Smooth muscle cell (in vitro differentiated cells): ENCODE results near the gene PGAP3. TPM values are rescaled to one million over a fixed set of nuclear protein-coding genes. Genes with fewer than 3 reads are reported as not detected.

ENCODE experiments used
- DNase-seq: peaks from one replicate; lab custom pipeline; 2025; ENCODE audit not compliant: unreplicated experiment; lab: John Stamatoyannopoulos, UW
- H2AFZ ChIP-seq: fragments of 200-600 bp; sonication (generic); 2 replicates; pipeline ENCODE4 v1.6.0; 2016; ENCODE audit warnings: antibody characterized with exemption, low read depth, mild to moderate bottlenecking
- H3F3A ChIP-seq: fragments of 200-600 bp; sonication (generic); 2 replicates; pipeline ENCODE4 v1.6.0; 2017; ENCODE audit warnings: antibody characterized with exemption, low read depth
- H3K27ac ChIP-seq: fragments of 200-600 bp; sonication (generic); 2 replicates; pipeline ENCODE4 v1.5.1; 2016; ENCODE audit warnings: low read depth, mild to moderate bottlenecking
- H3K27me3 ChIP-seq: fragments of 200-600 bp; sonication (generic); 2 replicates; pipeline ENCODE4 v1.6.1; 2016; ENCODE audit warnings: low read depth, mild to moderate bottlenecking
- H3K36me3 ChIP-seq: fragments of 200-600 bp; sonication (generic); 2 replicates; pipeline ENCODE4 v1.5.1; 2016; ENCODE audit warnings: low read depth
- H3K4me1 ChIP-seq: fragments of 200-600 bp; sonication (generic); 2 replicates; pipeline ENCODE4 v1.5.1; 2016; ENCODE audit warnings: low read depth
- H3K4me2 ChIP-seq: fragments of 200-600 bp; sonication (generic); 2 replicates; pipeline ENCODE4 v1.6.0; 2016; ENCODE audit warnings: mild to moderate bottlenecking
- H3K4me3 ChIP-seq: fragments of 200-600 bp; sonication (generic); 2 replicates; pipeline ENCODE4 v1.5.1; 2016; ENCODE audit warnings: mild to moderate bottlenecking
- H3K79me2 ChIP-seq: fragments of 200-600 bp; sonication (generic); 2 replicates; pipeline ENCODE4 v1.6.0; 2016; ENCODE audit warnings: low read depth, mild to moderate bottlenecking
- H3K9ac ChIP-seq: fragments of 200-600 bp; sonication (generic); 2 replicates; pipeline ENCODE4 v1.6.0; 2016; ENCODE audit warnings: low read depth
- H3K9me3 ChIP-seq: fragments of 200-600 bp; sonication (generic); replicated peaks from 2 replicates; pipeline ENCODE4 v1.5.1; 2016; ENCODE audit warnings: low read depth
- H4K20me1 ChIP-seq: fragments of 200-600 bp; sonication (generic); 2 replicates; pipeline ENCODE4 v1.6.0; 2016; ENCODE audit warnings: low read depth
- WGBS: methylation state at CpG from one replicate; pipeline ENCODE4 v1.1.7; 2016; ENCODE audit warnings: low lambda C conversion rate; 5-methylcytosine and 5-hydroxymethylcytosine counted together
- polyA plus RNA-seq: library from polyadenylated mRNA; unstranded; fragments of >200 nt; fragmentation: Nextera tagmentation; extraction: Ambion mirVana; gene quantifications from 2 replicates; pipeline ENCODE4 v1.2.1, GENCODE V29; 2016
- total RNA-seq: library from RNA; depleted of rRNA; stranded (reverse); fragments of >200 nt; gene quantifications from 2 replicates; pipeline ENCODE4 v1.2.3, GENCODE V29; 2014
- TF ChIP-seq, protein P1 (sequence below): fragments of 200-600 bp; sonication (generic); IDR thresholded peaks from 2 replicates; pipeline ENCODE4 v1.5.1; 2017; ENCODE audit warnings: borderline replicate concordance, mild to moderate bottlenecking, antibody characterized with exemption; ENCODE audit not compliant: insufficient read depth, poor library complexity, severe bottlenecking

Gene PGAP3
- total and polyA plus RNA-seq, 2 experiments from 2014 or later, result 19.1 to 19.4 TPM

DNA sequence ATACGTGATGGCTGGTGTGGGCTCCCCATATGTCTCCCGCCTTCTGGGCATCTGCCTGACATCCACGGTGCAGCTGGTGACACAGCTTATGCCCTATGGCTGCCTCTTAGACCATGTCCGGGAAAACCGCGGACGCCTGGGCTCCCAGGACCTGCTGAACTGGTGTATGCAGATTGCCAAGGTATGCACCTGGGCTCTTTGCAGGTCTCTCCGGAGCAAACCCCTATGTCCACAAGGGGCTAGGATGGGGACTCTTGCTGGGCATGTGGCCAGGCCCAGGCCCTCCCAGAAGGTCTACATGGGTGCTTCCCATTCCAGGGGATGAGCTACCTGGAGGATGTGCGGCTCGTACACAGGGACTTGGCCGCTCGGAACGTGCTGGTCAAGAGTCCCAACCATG lies 36.9 kb upstream of the PGAP3 start:
- H2AFZ ChIP-seq, result no peak overlapping the region
- no peaks in the 10 kb centered on the region for H3K79me2 ChIP-seq
- H3K36me3 ChIP-seq, result no peaks in the 10 kb centered on the region
- no peak for DNase-seq
- H3F3A ChIP-seq, result peaks cover 8% of the 10 kb centered on the region
- 98% methylated on average over 13 of the region's 13 CpGs for WGBS
- no peak overlapping the region for H3K9ac ChIP-seq
- H3K4me2 ChIP-seq, result no peak overlapping the region
- H3K27ac ChIP-seq, result no peak overlapping the region
- TF ChIP-seq, protein P1, sequence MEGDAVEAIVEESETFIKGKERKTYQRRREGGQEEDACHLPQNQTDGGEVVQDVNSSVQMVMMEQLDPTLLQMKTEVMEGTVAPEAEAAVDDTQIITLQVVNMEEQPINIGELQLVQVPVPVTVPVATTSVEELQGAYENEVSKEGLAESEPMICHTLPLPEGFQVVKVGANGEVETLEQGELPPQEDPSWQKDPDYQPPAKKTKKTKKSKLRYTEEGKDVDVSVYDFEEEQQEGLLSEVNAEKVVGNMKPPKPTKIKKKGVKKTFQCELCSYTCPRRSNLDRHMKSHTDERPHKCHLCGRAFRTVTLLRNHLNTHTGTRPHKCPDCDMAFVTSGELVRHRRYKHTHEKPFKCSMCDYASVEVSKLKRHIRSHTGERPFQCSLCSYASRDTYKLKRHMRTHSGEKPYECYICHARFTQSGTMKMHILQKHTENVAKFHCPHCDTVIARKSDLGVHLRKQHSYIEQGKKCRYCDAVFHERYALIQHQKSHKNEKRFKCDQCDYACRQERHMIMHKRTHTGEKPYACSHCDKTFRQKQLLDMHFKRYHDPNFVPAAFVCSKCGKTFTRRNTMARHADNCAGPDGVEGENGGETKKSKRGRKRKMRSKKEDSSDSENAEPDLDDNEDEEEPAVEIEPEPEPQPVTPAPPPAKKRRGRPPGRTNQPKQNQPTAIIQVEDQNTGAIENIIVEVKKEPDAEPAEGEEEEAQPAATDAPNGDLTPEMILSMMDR, result no peak
- H3K4me1 ChIP-seq, result no peaks in the 10 kb centered on the region
- H3K27me3 ChIP-seq, result no peaks in the 10 kb centered on the region
- no peaks in the 10 kb centered on the region for H3K9me3 ChIP-seq
- no peaks in the 10 kb centered on the region for H4K20me1 ChIP-seq
- no peak overlapping the region for H3K4me3 ChIP-seq

DNA sequence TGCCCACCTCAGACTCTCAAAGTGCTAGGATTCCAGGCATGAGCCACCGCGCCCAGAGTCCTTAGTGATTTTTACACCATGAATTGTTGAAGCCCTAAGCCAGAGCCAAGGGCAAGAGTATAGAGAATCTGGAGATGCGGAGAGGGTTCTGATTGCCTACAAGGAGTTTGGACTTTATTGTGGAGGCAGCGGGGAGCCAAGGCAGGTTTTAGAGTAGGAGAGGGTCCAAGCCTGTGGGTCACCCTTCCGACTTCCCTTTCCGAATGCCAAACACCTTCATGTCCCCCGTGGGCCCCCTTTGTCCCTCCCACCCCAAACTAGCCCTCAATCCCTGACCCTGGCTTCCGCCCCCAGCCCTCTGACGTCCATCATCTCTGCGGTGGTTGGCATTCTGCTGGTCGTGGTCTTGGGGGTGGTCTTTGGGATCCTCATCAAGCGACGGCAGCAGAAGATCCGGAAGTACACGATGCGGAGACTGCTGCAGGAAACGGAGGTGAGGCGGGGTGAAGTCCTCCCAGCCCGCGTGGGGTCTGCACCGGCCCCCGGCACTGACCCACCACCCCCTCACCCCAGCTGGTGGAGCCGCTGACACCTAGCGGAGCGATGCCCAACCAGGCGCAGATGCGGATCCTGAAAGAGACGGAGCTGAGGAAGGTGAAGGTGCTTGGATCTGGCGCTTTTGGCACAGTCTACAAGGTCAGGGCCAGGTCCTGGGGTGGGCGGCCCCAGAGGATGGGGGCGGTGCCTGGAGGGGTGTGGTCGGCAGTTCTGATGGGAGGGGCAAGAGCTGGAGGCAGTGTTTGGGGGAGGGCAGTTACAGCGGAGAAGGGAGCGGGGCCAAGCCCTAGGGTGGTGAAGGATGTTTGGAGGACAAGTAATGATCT lies 35.4 kb upstream of the PGAP3 start:
- Histone ChIP-seq H2AFZ (no peak overlapping the region), H3K4me3 (no peak overlapping the region), H3K27ac (no peak overlapping the region), H3K27me3 (no peaks in the 10 kb centered on the region), H3F3A (no peaks in the 10 kb centered on the region), H3K79me2 (no peaks in the 10 kb centered on the region), H3K4me2 (no peak overlapping the region), H3K4me1 (no peaks in the 10 kb centered on the region), H3K36me3 (no peaks in the 10 kb centered on the region), H3K9me3 (no peaks in the 10 kb centered on the region), H4K20me1 (no peaks in the 10 kb centered on the region), H3K9ac (no peak overlapping the region)
- no peak for DNase-seq
- TF ChIP-seq, protein P1, result no peak
- 92% methylated on average over 34 of the region's 34 CpGs for WGBS

DNA sequence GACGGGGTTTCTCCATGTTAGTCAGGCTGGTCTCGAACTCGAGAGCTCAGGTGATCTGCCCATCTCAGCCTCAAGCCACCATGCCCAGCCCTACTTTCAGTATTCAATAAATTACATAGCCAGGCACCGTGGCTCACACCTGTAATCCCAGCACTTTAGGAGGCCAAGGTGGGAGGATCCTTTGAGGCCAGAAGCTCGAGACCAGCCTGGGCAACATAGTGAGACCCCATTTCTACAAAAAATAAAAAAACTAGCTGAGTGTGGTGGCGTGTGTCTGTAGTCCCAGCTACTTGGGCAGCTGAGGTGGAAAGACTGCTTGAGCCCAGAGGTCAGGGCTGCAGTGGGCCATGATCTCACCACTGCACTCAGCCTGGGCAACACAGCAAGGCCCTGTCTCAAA lies 34.2 kb upstream of the PGAP3 start:
- TF ChIP-seq, protein P1, result no peak
- H4K20me1 ChIP-seq, result no peaks in the 10 kb centered on the region
- H3K79me2 ChIP-seq, result no peaks in the 10 kb centered on the region
- no peak overlapping the region for H2AFZ ChIP-seq
- no peaks in the 10 kb centered on the region for H3K4me1 ChIP-seq
- no peaks in the 10 kb centered on the region for H3F3A ChIP-seq
- over 99% methylated on average over 6 of the region's 6 CpGs for WGBS
- H3K27me3 ChIP-seq, result no peaks in the 10 kb centered on the region
- H3K36me3 ChIP-seq, result no peaks in the 10 kb centered on the region
- no peak overlapping the region for H3K27ac ChIP-seq
- H3K9me3 ChIP-seq, result no peaks in the 10 kb centered on the region
- no peak overlapping the region for H3K4me3 ChIP-seq
- no peak overlapping the region for H3K4me2 ChIP-seq
- no peak for DNase-seq
- no peak overlapping the region for H3K9ac ChIP-seq
